Activated CD8-positive, alpha-beta memory T cell treated with anti-CD3 and anti-CD28 coated beads for 1 hour (primary cell): ENCODE results near the gene RASSF4.

Experiments used
- DNase-seq, 2 donors: peaks; one replicate each; pipeline ENCODE4 v3.0.0-alpha.2; 2020; ENCODE audit warnings: low read depth in 1 of 2; ENCODE audit errors: extremely low read depth in 1 of 2

Gene RASSF4, protein sequence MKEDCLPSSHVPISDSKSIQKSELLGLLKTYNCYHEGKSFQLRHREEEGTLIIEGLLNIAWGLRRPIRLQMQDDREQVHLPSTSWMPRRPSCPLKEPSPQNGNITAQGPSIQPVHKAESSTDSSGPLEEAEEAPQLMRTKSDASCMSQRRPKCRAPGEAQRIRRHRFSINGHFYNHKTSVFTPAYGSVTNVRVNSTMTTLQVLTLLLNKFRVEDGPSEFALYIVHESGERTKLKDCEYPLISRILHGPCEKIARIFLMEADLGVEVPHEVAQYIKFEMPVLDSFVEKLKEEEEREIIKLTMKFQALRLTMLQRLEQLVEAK

DNA sequence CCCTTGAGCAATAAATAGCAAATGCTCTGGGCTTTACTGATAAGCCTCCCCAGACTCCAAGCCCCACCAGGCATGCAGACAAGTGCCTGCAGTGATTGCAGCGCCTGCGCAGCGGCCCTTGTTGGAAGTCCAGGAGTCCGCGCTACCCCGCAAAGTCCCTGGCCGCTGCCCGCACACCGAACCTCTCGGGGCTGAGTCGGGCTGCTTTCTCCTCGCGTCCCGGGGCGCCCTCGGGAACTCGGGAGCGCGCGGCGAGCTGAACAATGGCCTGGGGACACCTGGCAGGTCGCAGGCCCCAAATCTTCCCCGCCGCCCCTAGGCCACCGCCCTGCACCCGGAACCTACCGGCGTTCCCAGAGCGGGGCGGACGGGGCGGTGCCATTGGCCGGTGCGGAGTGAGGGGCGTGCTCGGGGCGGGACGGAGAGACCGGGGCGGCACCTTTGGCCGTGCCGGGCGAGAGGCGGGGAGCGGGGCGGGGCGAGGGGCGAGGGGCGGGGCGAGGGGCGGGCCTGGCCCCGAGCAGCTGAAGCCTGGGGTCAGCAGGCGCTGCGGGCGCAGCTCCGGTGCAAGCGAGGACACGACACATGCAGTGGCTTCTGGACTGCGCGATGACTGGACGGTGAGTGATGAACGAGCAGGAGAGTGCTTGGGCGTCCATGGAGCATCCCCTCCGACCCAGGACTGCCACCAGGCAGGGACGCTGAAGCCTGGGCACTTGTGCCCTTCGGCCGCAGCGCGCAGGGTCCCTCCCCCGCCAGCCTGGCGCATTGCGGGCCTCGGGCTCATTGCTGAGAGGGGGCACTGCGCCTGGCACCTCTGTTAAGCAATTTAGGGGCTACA lies at the start of gene RASSF4:
TSS of gene RASSF4 (plus strand) at position 556 of the 841 bp plus-strand sequence. CDS start 10,401 bp downstream, outside the sequence.
- peak; percentile 72 to 86 for DNase-seq

DNA sequence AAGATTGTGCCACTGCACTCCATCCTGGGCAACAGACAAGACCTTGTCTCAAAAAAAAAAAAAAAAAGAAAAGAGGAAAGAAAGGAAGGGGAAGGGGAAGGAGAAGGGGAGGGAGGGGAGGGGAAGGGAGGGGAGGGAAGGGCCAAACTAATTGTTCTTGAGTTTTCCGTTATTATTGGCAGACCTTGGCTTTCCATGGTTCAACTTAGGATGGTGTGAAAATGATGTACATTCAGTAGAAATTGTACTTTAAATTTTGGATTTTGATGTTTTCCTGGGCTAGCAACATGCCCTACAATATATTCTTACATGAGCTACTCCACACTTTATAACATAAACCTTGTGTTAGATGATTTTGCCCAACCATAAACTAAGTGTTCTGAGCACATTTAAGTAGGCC lies 49.7 kb upstream of the RASSF4 start:
- DNase-seq, result no peak

GRCh38 chr10:44910602-44911001 lies 49.0 kb upstream of the RASSF4 start:
- no peak for DNase-seq

GRCh38 chr10:44911081-44911540 lies 48.5 kb upstream of the RASSF4 start, which contains the start of gene TMEM72:
Gene TMEM72, plus strand, starts transcription at chr10:44911337. Its CDS starts 176 bp downstream, at chr10:44911513.
- DNase-seq, result no peak

DNA sequence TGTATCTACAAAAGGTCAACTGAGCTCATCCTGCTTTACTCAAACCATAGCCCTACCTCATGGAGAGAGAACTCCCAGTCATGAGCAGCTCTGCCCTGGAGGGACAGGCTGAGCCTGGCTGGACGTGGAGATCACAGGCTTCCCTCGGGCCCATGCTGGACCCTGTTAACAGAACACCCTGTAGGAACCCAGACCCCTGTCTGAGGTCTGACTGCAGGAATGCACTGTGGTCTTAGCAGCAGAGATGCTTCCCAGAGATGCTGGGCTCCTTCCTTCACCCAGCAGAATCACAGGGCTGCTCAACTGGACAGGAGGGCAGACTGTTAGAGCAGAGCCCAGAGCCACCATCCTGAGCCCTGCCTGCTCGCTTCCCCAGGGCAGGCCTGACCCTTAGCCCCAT lies 47.7 kb upstream of the RASSF4 start:
- DNase-seq, result no peak

DNA sequence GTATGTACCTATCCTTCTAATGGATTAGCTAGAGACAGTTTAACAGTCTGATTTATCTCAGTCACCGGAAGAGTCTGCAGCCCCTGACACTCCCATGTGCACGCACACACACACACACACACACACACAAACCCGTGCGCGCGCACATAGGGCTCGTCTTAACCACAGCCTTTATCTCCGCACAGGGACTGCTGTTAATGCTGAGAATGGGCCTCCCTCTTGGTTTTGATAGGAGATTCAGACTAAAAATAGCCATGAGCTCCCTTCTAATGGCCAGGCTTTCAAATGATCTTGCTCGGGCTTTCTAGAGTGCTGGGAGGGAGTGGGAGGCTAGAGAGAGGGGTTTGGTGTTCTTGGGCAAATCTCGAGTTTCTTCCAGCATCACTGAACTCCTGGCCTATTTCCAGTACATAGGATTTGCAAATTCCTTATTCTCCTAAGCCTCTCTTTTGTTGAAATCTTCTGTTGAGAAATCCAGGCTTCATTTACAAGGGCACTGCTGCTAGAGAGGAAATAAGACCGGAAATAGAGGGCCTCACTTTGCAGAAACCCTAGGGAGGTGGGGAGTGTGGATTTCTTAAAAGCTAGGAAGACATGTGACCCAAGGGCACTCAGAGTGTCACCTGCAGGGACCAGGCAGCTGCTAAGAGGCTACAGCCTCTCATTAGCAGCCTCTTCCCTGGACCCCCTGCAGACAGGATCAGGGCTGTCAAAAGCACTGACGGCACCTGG lies 46.1 kb upstream of the RASSF4 start:
- no peak for DNase-seq

GRCh38 chr10:44914891-44915290 lies 44.7 kb upstream of the RASSF4 start:
- no peak for DNase-seq

DNA sequence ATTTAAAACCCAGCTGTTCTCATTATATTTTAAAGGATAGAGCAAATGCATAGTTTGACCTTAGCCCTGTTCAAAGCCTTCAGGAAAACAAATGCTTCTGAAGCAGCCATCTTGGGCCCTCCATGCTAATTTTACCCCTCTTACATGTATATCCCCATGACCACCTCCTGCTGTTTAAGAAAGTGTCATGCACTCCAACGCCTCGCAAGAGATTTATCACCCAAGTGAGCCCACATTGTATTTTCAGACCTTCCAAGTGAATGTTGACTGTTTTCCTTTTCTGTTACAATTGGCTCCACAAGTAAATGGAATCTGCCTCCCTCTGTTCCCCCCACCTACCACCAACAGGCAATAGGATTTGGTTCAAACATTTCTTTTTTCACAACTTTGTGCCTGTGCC lies 43.2 kb upstream of the RASSF4 start:
- no peak for DNase-seq

GRCh38 chr10:44917848-44918247 lies 41.8 kb upstream of the RASSF4 start:
- no peak for DNase-seq

DNA sequence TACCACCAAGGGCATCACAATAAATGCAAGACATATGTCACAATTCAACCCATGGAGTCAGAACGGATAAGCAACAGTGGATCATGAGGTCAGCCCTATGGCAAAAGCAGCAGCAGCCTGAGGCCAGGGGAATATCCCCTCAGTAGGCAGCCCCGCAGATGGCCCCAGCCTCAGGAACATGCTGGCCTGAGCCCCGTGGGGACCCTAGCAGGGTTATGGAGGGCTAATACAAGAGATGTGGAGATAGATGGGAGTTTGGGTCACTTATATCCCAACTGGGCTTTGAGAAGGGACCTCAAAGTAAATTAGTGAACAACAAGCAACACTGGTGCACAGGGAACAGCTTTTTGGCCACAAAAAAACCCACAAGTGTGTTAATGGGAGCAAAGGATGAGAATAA lies 39.4 kb upstream of the RASSF4 start:
- no peak for DNase-seq

DNA sequence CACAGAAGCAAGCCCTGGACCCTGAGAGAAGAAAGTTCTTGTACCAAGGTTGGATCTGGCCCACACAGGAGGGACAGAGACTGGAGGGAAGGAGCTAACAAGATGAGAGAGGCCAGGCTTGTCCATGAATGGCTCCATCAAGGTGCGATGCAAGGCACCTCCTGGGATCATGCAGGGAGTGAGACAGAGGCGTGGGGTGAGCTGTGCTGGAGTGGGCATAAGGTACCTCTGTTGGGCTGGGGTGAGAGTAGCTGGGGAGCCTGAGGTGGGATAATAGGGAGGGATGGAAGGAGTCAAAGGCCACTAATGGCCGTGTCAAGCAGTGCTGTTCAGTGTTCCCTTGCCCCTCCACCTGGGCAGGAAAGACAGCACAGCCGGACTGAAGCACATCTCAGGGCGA lies 38.5 kb upstream of the RASSF4 start:
- DNase-seq, result no peak

DNA sequence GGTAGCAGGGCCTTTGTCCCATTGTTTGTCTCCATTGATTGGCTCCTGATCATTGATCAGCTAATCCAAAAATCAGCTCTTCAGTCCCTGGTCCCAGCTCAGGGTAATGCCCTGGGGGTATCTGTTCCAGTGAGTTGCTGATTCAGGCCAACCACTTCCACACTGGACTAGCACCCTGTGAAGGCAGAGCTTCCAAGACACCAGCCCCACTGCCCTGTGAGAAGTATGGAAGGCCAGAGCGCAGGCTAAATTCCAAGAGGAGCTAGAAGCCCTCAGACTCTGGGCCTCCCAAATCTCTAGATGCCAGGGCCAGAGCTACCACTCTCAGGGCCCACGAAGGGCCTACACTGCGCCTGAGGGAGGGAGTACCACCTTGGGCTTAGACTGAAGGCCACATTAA lies 38.1 kb upstream of the RASSF4 start:
- DNase-seq, result no peak

DNA sequence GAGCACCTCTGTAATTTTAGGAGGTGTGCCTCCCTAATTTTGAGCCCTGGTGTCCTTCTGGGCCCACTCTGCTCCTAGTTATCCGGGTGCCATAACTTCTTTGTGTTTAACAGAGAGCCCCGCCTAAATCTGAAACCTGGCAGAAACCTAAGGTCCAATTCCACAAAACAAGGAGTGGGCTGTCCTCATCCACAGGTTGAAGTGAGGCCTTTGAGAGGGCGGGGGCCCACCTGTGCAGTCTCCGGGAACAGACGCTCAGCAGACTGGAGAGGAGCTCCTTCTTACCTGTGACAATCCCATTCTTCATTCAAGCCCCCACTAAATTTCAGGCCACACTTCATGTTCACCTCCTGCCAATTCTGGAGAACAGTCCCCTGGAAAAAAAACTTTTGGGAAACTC lies 37.6 kb upstream of the RASSF4 start:
- no peak for DNase-seq

DNA sequence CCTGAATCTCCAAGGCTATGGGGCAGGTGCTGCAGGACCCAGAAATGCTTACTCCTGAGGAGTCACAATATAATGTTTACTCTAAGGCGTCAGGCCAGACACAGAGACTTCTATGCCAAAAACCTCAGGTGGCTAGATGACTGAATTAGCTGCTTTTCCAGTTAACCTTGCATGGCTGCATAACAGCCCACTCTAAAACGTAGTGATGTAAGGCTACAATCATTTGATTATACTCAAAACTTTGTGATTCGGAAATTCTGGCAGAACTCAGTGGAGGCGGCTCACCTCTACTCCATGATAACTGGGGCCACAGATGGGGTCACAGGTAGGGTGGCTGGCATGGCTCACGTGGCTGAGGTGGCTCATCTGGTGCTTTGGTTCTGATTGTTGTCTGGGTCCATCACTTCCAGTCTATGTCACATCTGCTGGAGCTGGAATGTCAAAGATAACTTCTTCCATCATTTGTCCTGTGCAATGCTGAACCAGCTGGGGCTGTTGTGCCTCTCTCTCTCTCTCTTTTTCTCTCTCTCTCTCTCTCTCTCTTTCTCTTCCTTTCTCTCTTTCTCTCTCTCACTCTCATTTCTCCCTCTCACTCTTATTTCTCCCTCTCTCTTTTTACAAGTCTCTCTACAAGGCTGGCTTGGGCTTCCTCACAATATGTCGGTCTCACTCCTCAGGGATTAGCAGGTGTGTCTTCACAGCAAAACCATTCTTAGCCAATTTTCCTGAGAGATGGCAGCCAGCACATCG lies 36.6 kb upstream of the RASSF4 start:
- no peak for DNase-seq

GRCh38 chr10:44923611-44924010 lies 36.0 kb upstream of the RASSF4 start:
- DNase-seq, result no peak

DNA sequence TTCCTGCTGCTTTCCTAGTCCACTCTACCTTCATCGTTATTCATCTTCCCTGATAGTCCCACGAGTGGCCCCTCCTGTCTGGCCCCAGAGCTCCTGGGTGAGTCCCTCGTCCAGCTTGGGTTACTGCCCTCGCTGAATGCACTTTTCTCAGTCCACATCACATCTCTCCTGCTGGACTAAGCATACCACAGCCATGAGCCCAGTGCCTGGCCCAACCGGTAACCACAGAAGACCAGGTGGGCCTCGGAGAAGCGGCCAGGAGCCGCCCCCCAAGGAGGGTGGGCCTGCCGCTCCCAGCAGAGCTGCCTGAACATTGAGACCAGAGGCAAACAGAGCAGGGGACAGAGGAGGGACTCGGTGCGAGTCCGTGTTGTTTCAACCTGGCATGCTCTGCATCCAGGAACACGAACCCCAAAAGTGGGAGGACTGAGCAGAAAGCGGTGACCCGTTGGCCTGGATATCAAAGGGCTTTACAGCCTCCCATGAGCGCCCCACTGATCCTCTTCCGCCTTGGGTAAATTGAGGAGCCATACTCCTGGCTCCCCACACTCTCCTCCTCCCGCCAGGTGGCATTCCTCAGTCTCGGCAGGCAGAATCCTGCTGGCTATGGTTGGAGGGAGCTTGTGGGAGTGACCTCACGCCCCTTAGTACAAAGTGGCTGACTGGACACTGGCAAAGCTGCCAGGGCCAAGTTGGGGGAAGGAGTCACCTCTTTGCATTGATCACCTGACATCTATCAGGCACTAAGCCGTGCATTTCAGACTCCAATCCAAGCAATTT lies 35.2 kb upstream of the RASSF4 start:
- no peak for DNase-seq

GRCh38 chr10:44925224-44925623 lies 34.4 kb upstream of the RASSF4 start:
- no peak for DNase-seq

GRCh38 chr10:44925811-44926750 lies 33.5 kb upstream of the RASSF4 start:
- no peak for DNase-seq
